ACC112 (cell line): ENCODE measurements around the gene TRPM3.
A peak's percentile ranks its signal among the peaks of the same experiment; 100 is the strongest.

ENCODE experiments used
- H2AFZ ChIP-seq: fragments of 200-600 bp; sonication (generic); one replicate; pipeline ENCODE4 v1.6.0; 2017; ENCODE audit warnings: antibody characterized with exemption, low read length; ENCODE audit not compliant: unreplicated experiment
- H3K27ac ChIP-seq: fragments of 200-600 bp; sonication (generic); 2 replicates; pipeline ENCODE4 v1.5.1; 2014; ENCODE audit warnings: low read depth, mild to moderate bottlenecking, antibody characterized with exemption, low read length, moderate library complexity
- H3K27me3 ChIP-seq: fragments of 200-600 bp; sonication (generic); 2 replicates; pipeline ENCODE4 v1.6.1; 2014; ENCODE audit warnings: mild to moderate bottlenecking, antibody characterized with exemption, low read length, moderate library complexity, mixed read lengths; ENCODE audit not compliant: insufficient read depth
- H3K36me3 ChIP-seq: fragments of 200-600 bp; sonication (generic); 2 replicates; pipeline ENCODE4 v1.6.1; 2016; ENCODE audit warnings: mild to moderate bottlenecking, antibody characterized with exemption, low read length, moderate library complexity, mixed read lengths; ENCODE audit not compliant: insufficient read depth
- H3K4me1 ChIP-seq: fragments of 200-600 bp; sonication (generic); one replicate; pipeline ENCODE4 v1.6.1; 2016; ENCODE audit warnings: low read length, mixed read lengths; ENCODE audit not compliant: insufficient read depth, unreplicated experiment, control insufficient read depth
- H3K4me3 ChIP-seq: fragments of 200-600 bp; sonication (generic); 2 replicates; pipeline ENCODE4 v1.5.1; 2014; ENCODE audit warnings: mild to moderate bottlenecking, low read depth, low read length
- H3K79me2 ChIP-seq: fragments of 200-600 bp; sonication (generic); one replicate; pipeline ENCODE4 v1.6.0; 2016; ENCODE audit warnings: low read length; ENCODE audit not compliant: control insufficient read depth, unreplicated experiment, insufficient read depth

Gene TRPM3

GRCh38 chr9:70902692-70903131, 218.7 kb downstream of the TRPM3 start:
- no peaks in the 10 kb centered on the region for H3K36me3 ChIP-seq
- peak overlapping the region; percentile 86 for H3K27ac ChIP-seq
- H3K27me3 ChIP-seq = no peaks in the 10 kb centered on the region
- peaks cover 32% of the 10 kb centered on the region for H3K4me1 ChIP-seq
- no peaks in the 10 kb centered on the region for H3K79me2 ChIP-seq
- peak overlapping the region; percentile 77 for H2AFZ ChIP-seq
- peak overlapping the region; percentile 63 for H3K4me3 ChIP-seq

DNA sequence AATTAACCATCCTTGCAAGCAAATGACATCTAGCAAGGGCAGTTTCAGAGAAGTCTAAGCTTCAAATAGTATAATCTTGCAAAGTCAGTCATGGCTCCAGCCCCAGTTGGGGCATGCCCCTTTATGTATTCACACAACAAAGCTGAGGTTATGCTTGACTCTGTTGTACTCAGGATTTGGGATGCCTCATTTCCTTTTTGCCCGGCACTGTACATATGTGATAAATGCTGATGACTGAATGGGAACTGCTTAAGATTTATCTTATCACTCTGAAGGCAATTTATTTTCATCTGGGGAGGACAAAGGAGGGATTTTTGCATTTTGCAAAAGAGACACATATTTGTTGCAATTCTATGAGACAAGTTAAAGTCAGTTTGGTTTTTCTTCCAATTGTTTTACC, 219.2 kb downstream of the TRPM3 start:
- no peaks in the 10 kb centered on the region for H3K36me3 ChIP-seq
- H2AFZ ChIP-seq = peak overlapping the region; percentile 18
- H3K79me2 ChIP-seq = no peaks in the 10 kb centered on the region
- peaks cover 32% of the 10 kb centered on the region for H3K4me1 ChIP-seq
- peak overlapping the region; percentile 21 for H3K4me3 ChIP-seq
- peak overlapping the region; percentile 86 for H3K27ac ChIP-seq
- no peaks in the 10 kb centered on the region for H3K27me3 ChIP-seq

DNA sequence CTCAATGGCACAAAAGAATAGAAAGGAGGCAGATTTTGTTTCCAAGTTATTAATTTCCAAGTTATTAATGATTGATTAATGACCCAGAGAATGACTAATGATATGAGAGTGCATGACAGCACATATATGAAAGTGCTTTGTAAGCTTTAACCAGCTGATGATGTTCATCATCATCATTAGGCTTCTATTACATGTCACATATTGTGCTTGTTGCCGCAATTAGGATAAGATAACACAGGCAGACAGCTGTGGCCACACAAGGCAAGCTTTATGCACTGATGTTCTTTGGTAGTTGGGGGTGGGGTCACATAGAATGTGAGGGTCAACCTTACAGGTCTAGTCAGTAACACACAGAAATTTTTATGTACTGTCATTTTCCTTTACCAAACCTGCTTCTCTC, 219.7 kb downstream of the TRPM3 start:
- Histone ChIP-seq H3K79me2 (no peaks in the 10 kb centered on the region), H3K4me3 (peak overlapping the region; percentile 21), H3K4me1 (peaks cover 32% of the 10 kb centered on the region), H2AFZ (peak overlapping the region; percentile 18), H3K27ac (peak overlapping the region; percentile 86), H3K36me3 (no peaks in the 10 kb centered on the region), H3K27me3 (no peaks in the 10 kb centered on the region)

GRCh38 chr9:70901013-70901412, 220.4 kb downstream of the TRPM3 start:
- H3K79me2 ChIP-seq = no peaks in the 10 kb centered on the region
- H2AFZ ChIP-seq = peak overlapping the region; percentile 53
- H3K4me3 ChIP-seq = peak overlapping the region; percentile 51; the same call in 1 of the 2 replicates
- H3K36me3 ChIP-seq = no peaks in the 10 kb centered on the region
- H3K4me1 ChIP-seq = peaks cover 32% of the 10 kb centered on the region
- H3K27ac ChIP-seq = peak overlapping the region; percentile 86
- H3K27me3 ChIP-seq = no peaks in the 10 kb centered on the region

DNA sequence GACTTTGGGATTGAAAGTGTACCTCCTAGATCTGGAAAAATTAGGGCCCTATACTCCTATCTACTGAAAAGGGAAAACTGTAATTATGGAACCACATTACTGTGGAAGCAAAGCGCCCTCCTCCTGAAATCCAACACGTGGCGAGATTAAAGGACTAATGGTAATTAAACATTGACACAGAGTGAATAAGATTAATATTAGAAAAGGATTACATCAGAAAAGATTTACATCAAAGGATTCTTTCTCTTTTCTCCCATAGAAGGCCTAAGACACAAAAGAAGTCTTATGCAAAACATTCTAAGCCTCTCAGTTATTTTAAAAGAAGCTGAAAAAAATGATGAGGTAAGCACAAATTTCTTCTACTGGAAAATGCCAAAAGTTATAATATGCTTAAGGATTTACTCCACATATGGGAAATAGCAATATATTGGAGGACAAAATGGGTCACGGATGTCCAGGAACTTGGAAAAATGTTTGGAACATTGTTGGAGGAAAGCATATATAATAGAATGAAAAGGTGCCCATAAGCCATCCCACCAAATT, 227.8 kb downstream of the TRPM3 start:
- H3K79me2 ChIP-seq = no peaks in the 10 kb centered on the region
- no peaks in the 10 kb centered on the region for H3K4me1 ChIP-seq
- H3K27ac ChIP-seq = no peak overlapping the region
- H3K36me3 ChIP-seq = no peaks in the 10 kb centered on the region
- no peak overlapping the region for H3K4me3 ChIP-seq
- no peaks in the 10 kb centered on the region for H3K27me3 ChIP-seq
- H2AFZ ChIP-seq = no peak overlapping the region

- Histone ChIP-seq H3K4me1 (no peaks in the 10 kb centered on the region), H2AFZ (no peak overlapping the region), H3K27ac (no peak overlapping the region), H3K36me3 (no peaks in the 10 kb centered on the region), H3K79me2 (no peaks in the 10 kb centered on the region), H3K27me3 (no peaks in the 10 kb centered on the region), H3K4me3 (no peak overlapping the region)
These were observed 232.9 kb downstream of the TRPM3 start for GRCh38 chr9:70888471-70888870.

GRCh38 chr9:70887826-70888225, 233.6 kb downstream of the TRPM3 start:
- no peak overlapping the region for H3K4me3 ChIP-seq
- no peaks in the 10 kb centered on the region for H3K4me1 ChIP-seq
- no peaks in the 10 kb centered on the region for H3K36me3 ChIP-seq
- H3K27ac ChIP-seq = no peak overlapping the region
- H2AFZ ChIP-seq = no peak overlapping the region
- no peaks in the 10 kb centered on the region for H3K79me2 ChIP-seq
- H3K27me3 ChIP-seq = no peaks in the 10 kb centered on the region

DNA sequence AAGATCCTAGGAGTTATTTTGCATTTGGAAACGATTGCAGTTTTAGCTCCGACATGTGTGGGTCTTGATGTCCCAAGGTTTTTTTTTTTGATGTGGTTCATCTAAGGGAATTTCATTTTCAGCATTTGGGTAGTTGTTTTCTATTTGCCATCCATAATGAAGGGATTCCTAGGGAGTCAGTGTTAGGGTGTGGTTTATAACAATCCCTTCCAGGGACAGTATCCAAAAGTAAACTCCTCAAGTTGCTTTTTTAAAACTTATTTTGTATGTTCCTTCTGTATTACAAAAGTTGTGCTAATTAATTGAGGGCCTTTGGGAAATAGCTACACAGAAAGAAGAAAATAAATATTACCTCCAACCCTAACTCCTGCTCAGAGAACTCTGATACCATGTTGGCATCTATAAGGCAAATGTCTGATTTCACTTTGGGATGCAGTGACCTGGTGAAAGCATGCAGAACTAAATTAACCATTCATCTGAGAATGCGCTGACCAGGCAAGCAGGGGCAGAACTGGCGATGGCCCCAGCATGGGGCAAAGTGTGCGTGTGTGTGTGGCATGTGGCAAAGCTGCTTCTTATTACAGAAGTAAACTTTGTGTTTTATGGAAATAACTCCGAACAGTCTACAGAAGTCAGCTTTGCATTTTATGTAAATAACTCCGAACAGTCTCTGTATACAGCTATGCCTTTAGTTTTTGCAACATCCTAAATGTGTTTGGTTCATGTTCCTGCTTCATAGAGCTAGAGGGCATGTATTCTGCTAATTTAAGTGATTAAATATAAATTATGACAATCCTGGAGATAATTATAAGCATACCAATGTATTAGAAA, 237.2 kb downstream of the TRPM3 start:
- no peak overlapping the region for H2AFZ ChIP-seq

DNA sequence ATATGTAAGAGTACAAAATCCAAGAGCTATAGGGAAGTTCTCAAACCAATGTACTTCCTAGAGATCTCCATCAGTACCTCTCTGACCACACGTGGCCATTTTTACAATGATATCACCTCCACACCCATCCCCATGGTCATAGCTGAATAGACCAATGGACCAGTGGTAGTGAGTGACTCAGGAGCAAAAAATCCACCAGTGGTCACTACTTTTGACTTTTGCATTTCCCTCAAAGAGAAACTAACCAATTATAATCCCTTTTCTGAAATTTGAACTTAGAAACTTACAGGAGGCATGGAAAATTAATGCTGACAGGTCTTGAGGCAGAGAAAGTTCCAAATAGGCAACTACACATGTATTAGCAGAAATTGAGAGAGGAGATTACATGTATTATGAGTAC, 238.4 kb downstream of the TRPM3 start:
- H3K4me3 ChIP-seq = no peak overlapping the region
- H3K4me1 ChIP-seq = no peaks in the 10 kb centered on the region
- no peak overlapping the region for H2AFZ ChIP-seq
- H3K27ac ChIP-seq = no peak overlapping the region
- H3K79me2 ChIP-seq = no peaks in the 10 kb centered on the region
- H3K36me3 ChIP-seq = no peaks in the 10 kb centered on the region
- H3K27me3 ChIP-seq = no peaks in the 10 kb centered on the region

More for the DNA sequence above, 237.2 kb downstream of the TRPM3 start:
- Histone ChIP-seq H3K36me3 (no peaks in the 10 kb centered on the region), H3K79me2 (no peaks in the 10 kb centered on the region), H3K27ac (no peak overlapping the region), H3K4me1 (no peaks in the 10 kb centered on the region), H3K4me3 (no peak overlapping the region), H3K27me3 (no peaks in the 10 kb centered on the region)

GRCh38 chr9:70881333-70881732, 240.1 kb downstream of the TRPM3 start:
- H2AFZ ChIP-seq = no peak overlapping the region
- H3K27me3 ChIP-seq = no peaks in the 10 kb centered on the region
- H3K4me3 ChIP-seq = no peak overlapping the region
- H3K27ac ChIP-seq = no peak overlapping the region
- no peaks in the 10 kb centered on the region for H3K79me2 ChIP-seq
- no peaks in the 10 kb centered on the region for H3K4me1 ChIP-seq
- H3K36me3 ChIP-seq = no peaks in the 10 kb centered on the region

- H3K27ac ChIP-seq = no peak overlapping the region
These were observed 240.9 kb downstream of the TRPM3 start for GRCh38 chr9:70880535-70880934.

More at GRCh38 chr9:70880535-70880934, 240.9 kb downstream of the TRPM3 start:
- no peaks in the 10 kb centered on the region for H3K4me1 ChIP-seq
- H3K79me2 ChIP-seq = no peaks in the 10 kb centered on the region
- H2AFZ ChIP-seq = no peak overlapping the region
- no peaks in the 10 kb centered on the region for H3K36me3 ChIP-seq
- H3K27me3 ChIP-seq = no peaks in the 10 kb centered on the region
- H3K4me3 ChIP-seq = no peak overlapping the region
